Activated naive CD8-positive, alpha-beta T cell (primary cell): Measurements from ENCODE around the gene TRNT1.
A peak's percentile ranks its signal among the peaks of the same experiment; 100 is the strongest.

Source experiments
- H3K27ac Mint-ChIP-seq: one replicate; pipeline ENCODE4 v1.8.0; 2021; ENCODE audit warnings: mixed read lengths
- H3K27me3 Mint-ChIP-seq: one replicate; pipeline ENCODE4 v1.8.0; 2021; ENCODE audit warnings: mixed read lengths
- H3K36me3 Mint-ChIP-seq: one replicate; pipeline ENCODE4 v1.8.0; 2021; ENCODE audit warnings: mixed read lengths
- H3K4me1 Mint-ChIP-seq: one replicate; pipeline ENCODE4 v1.8.0; 2021; ENCODE audit warnings: low read depth, mixed read lengths
- H3K4me3 Mint-ChIP-seq: one replicate; pipeline ENCODE4 v1.8.0; 2021; ENCODE audit warnings: mild to moderate bottlenecking, mixed read lengths
- H3K9me3 Mint-ChIP-seq: one replicate; pipeline ENCODE4 v1.8.0; 2021; ENCODE audit warnings: low read depth, mixed read lengths

Gene TRNT1

DNA sequence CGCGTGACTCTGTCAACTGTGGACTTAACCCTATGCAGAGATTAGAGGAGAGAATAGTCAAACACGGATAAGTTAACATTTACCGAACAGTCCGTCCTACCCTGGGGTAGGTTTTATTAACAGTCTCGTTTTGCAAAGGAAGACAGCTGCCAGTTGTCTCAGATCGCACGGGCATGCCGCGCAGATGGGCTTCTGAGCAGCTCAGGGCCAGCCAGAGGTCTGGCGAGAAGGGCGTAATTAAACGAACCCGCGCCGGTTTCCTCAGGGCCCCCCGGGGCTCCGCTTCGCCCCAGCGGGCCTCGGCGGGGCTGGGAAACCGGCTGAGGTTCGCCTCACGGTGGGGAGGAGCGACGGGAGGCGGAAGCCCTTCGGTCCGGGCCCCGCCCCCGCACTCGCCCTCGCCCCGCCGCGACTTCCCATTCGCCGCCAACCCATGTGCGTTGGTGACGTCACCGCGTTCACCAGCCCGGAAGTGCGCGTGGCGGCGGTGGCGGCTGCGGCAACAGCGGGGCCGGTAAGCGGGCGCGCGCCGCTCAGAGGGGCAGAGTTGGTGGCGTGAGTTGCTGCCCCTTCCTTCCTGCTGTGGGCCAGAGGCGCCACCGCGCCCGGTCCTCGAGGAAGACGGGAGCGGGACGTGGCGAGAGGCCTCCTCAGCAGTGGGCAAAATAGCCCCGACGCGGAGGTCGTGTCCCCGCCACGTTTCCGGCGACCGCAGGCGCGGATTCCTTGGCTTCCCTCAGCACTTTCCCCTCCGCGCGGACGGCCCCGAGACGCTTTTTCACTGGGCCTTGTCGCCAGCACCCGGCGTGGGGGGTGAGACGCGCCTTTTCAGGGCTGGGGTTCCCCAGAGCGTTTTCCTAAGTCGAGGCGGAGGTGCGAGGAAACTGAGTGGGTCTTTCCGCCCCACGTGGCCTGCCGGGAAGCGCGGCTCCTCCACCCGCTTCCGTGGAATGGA, at the start of gene TRNT1:
Gene TRNT1, plus strand, starts transcription at position 464 of the 955 bp plus-strand sequence. CDS start 2,101 bp downstream, outside the sequence.
- Mint-ChIP-seq H3K4me3 (peak within 1 kb of the TSS; percentile 98), H3K27me3 (no peaks in the 10 kb centered on the region), H3K27ac (peak within 1 kb of the TSS; percentile 97), H3K4me1 (peaks cover 39% of the 10 kb centered on the region), H3K36me3 (peaks cover 7% of the 10 kb centered on the region), H3K9me3 (no peaks in the 10 kb centered on the region)

DNA sequence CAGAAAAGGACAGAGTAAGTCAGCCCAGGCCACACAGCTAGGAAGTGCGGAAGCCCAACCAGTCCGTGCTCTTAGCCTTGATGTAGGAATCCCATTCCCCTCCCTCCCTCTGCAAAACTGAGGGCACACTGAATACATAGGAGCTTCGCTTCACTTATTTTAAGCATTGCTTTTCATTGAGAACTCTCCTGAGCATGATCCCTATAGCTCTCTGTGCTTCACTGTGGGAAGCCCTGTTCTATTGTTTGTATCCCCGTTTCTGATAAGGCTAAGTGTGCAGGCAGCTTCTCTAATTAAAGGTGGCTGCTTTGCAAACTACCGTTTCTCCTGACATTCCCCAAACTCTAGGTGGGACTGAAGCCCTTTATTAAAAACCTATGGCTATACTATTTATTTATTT, 46.4 kb upstream of the TRNT1 start:
- Mint-ChIP-seq H3K9me3 (no peaks in the 10 kb centered on the region), H3K4me1 (no peaks in the 10 kb centered on the region), H3K36me3 (no peaks in the 10 kb centered on the region), H3K4me3 (no peak overlapping the region), H3K27me3 (no peaks in the 10 kb centered on the region), H3K27ac (no peak overlapping the region)

DNA sequence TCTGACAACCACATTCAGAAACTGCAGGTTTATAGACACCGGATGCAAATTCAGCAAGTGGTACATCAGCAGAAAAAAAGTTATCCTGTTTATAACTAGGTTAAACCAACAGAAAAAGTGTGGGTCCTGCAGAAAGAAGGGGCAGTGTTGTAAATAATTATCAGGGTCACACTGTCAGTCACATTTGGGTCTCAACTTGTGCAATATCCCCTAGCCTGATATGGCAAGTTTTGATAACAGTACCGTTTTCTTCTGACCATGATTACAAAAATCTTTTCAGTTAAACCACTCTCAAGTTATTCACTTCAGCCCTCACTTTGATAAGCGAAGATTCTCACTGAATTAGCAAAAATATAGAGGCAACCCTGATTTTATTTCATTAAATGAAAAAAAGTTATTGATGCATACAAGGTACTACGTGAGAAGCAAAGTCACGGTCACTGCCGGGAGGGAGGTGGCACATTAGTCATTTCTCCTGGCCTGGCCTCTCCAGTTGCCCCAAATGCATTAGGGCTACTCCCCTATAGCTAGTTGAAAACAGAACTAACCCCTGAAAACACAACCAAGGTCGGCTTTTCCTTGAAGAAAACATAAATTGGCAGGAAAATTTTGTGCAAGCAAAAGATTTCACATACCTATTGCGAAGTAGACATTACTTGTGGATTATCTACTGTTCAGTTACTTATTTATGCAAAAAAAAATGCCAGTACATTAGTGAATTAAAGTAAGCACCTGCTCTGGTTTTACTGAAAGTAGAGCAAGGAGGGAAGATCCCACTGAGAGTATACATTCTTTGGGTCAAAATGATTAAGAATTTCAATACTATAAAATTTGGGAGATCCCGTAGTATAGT, 45.1 kb upstream of the TRNT1 start:
- no peak overlapping the region for H3K27ac Mint-ChIP-seq

DNA sequence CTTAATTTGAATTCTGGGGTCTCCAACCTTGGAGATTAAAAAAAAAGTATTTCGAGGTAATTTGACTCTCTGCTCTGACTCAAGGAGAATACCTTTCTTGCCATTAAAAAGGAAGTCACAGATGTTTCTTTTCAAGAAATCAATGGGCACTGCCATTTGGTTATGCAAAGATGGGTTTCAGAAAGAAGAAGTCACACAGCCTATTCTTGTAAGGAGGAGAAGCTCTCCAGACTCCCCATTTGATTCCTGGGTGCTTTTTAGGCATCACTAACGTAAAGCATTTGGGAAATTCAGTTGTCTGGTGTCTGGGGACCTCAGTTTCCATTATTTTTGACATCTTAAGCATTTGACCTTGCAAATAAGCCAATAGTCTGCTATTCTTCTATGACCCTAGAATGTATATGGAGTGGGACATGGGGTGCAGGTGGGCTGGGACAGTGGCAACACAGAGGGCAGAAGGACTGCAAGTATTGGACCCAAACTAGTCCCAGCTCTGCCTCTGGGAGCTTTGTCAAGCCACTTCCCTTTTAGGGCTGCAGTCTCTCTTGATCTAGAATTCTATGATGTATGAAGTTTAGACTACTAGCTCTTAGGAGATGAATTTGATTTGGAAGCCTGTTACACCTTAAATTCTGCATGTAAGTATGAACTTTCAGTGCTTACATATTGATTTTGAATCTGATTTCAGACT, 44.4 kb upstream of the TRNT1 start:
- Mint-ChIP-seq H3K4me1 (no peaks in the 10 kb centered on the region), H3K36me3 (no peaks in the 10 kb centered on the region), H3K4me3 (no peak overlapping the region), H3K9me3 (no peaks in the 10 kb centered on the region), H3K27me3 (peaks cover 3% of the 10 kb centered on the region), H3K27ac (no peak overlapping the region)

More for the DNA sequence above, 45.1 kb upstream of the TRNT1 start:
- Mint-ChIP-seq H3K36me3 (no peaks in the 10 kb centered on the region), H3K9me3 (no peaks in the 10 kb centered on the region), H3K4me3 (no peak overlapping the region), H3K4me1 (no peaks in the 10 kb centered on the region), H3K27me3 (peaks cover 3% of the 10 kb centered on the region)

DNA sequence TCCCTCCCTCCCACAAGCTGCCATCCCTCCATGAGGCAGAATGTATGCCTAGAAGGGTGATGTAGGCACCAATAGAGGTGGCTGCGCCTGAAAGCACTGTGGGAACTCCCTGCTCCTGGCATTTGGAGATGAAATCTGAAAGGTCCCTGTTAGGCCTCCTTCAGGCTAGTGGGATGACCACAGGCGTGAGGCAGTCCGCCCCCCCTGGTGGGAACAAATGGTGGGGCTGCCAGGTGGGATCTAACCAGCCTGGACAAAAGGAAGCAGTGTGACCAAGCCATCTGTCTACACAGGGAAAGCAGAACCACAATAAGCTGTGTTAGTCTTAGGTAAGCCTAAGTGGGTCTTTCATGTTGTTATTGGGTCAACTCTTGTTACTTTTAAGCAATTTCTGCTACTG, 41.9 kb upstream of the TRNT1 start:
- Mint-ChIP-seq H3K4me1 (no peaks in the 10 kb centered on the region), H3K27me3 (peaks cover 3% of the 10 kb centered on the region), H3K36me3 (no peaks in the 10 kb centered on the region), H3K4me3 (no peak overlapping the region), H3K9me3 (no peaks in the 10 kb centered on the region), H3K27ac (no peak overlapping the region)

DNA sequence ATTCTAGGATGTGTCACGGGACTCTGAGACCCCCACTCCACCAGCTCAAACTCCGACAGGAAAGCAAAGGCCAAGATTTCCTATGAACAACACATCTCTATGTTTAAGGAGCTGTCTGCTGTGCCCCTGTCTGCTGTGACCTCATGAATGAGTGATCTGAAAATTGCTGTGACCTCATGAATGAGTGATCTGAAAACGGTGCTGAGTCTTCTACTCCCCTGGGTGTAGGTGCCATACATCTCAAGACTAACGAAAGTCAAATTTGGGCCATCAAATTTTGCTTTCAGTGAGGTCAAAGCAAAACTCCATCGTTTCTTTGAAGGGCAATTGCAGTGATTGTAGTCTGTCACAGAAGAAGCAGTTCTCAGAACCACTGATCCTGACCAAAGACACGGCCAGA, 41.0 kb upstream of the TRNT1 start:
- peaks cover 3% of the 10 kb centered on the region for H3K27me3 Mint-ChIP-seq
- H3K9me3 Mint-ChIP-seq = no peaks in the 10 kb centered on the region
- no peak overlapping the region for H3K27ac Mint-ChIP-seq
- H3K4me3 Mint-ChIP-seq = no peak overlapping the region
- no peaks in the 10 kb centered on the region for H3K36me3 Mint-ChIP-seq
- H3K4me1 Mint-ChIP-seq = no peaks in the 10 kb centered on the region

DNA sequence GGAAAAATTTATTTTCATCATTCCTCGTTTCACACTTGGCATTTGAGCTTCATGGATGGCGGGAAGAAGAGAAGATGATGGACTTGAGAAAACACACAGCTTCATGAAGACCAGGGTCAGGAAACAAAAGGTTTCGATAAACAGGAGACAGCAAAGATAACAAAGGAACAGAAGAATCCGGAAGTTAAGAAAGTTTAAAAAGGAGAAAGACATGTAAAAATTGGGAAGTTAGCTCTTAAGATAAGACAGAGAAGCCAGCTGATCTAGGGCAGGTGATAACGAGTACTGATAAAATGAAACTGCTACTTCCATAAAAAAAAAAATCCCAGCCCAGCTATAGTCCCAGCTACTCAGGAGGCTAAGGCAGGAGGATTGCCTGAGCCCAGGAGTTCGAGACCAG, 40.5 kb upstream of the TRNT1 start:
- H3K27ac Mint-ChIP-seq = no peak overlapping the region
- peaks cover 3% of the 10 kb centered on the region for H3K27me3 Mint-ChIP-seq

DNA sequence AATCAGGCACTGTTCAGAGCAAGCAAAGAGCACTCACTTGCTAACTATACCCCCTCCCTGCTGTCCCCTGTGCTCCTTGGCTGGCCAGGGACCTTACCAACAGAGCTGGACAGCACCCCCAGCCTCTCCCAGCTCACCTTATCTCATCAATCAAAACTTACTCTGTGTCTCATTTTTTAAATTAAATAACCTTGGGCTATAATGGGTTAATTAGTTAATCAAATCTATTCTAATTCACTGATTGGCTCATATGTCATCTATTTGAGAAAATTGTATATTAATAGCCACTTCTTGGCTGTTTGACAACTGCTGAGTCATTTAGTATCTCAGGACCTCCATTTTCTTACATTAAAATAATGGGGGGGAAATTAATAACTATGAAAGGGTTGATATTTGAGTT, 39.5 kb upstream of the TRNT1 start:
- no peaks in the 10 kb centered on the region for H3K9me3 Mint-ChIP-seq
- no peak overlapping the region for H3K27ac Mint-ChIP-seq
- H3K36me3 Mint-ChIP-seq = no peaks in the 10 kb centered on the region
- H3K27me3 Mint-ChIP-seq = peaks cover 3% of the 10 kb centered on the region
- no peak overlapping the region for H3K4me3 Mint-ChIP-seq
- no peaks in the 10 kb centered on the region for H3K4me1 Mint-ChIP-seq

More for the DNA sequence above, 40.5 kb upstream of the TRNT1 start:
- Mint-ChIP-seq H3K36me3 (no peaks in the 10 kb centered on the region), H3K4me3 (no peak overlapping the region), H3K9me3 (no peaks in the 10 kb centered on the region), H3K4me1 (no peaks in the 10 kb centered on the region)

DNA sequence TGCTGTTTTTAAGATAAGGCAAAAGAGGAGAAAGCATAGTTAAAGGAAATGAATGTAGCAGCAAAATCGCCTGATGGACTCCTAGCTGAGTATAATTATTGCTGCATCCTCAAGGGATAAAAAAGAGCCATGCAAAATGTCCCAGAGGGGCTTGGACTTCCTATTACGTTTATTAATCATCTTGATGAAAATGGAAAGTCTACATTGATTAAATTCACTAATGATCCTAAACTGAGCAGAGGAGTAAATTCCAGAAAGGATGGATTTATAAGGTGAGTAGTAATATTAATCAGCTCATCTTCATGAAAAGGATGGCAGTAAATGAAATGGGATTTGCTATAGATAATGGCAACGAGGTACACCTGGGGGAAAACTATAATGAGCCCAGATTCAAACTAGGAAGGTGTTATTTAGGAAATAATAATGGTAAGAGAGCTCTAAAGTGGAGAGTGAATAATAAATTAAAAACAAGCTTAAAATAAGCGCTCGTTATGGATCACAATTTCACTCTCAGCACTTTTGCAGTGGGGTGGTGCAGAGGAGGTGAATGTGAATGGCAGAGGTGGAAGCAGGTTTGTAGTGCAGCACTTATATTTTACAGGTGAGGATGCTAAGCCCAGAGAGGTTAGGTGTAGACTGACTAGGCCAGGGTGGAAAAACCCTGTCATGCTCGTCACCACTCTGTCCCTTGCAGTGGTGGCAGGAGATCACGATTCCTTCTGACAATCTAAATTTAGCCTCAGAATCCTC, 38.8 kb upstream of the TRNT1 start:
- Mint-ChIP-seq H3K27me3 (peaks cover 3% of the 10 kb centered on the region), H3K4me3 (no peak overlapping the region), H3K27ac (no peak overlapping the region), H3K36me3 (no peaks in the 10 kb centered on the region), H3K4me1 (no peaks in the 10 kb centered on the region), H3K9me3 (no peaks in the 10 kb centered on the region)

DNA sequence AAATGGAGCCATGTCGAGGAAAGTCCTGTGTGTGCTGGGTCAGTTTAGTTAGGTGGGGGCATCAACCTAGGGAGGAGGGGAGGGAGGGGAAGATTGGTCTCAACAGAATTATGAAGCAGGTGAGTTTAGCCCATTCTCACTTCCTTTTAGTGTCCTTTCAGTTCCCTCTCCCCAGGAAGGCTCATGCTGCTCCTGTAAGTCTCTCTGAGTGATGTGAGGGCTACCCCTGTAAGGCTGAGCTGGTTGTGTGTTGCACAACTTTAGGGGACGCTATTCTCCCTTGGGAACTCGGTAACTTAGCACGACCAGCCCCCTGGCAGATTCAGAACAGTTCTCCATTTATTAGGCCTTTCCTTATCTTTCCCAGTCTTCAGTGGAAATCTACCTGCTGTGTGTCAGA, 37.7 kb upstream of the TRNT1 start:
- peaks cover 3% of the 10 kb centered on the region for H3K27me3 Mint-ChIP-seq
- no peak overlapping the region for H3K4me3 Mint-ChIP-seq
- H3K4me1 Mint-ChIP-seq = no peaks in the 10 kb centered on the region
- no peaks in the 10 kb centered on the region for H3K36me3 Mint-ChIP-seq
- H3K9me3 Mint-ChIP-seq = no peaks in the 10 kb centered on the region
- no peak overlapping the region for H3K27ac Mint-ChIP-seq

DNA sequence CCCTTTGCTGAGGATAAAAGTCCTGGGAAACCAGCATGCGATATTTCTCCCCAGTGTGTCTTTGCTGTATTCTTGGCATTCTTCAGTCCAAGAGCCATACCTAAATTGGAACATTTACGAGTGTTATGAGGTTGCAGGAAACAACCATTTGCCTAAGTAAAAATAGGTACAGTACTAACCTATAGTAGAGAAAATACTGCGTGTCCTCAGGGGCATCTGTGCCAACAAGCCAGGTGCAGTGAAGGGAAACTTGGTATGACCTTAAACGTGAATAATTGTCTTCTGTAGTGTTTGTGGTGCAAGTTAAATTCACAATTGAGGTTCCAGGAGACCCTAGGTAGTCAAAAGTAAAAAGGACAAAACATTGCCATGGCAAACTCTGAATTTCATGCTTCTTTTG, 28.8 kb upstream of the TRNT1 start:
- Mint-ChIP-seq H3K36me3 (no peaks in the 10 kb centered on the region), H3K27me3 (peaks cover 5% of the 10 kb centered on the region), H3K27ac (no peak overlapping the region), H3K4me1 (no peaks in the 10 kb centered on the region), H3K9me3 (no peaks in the 10 kb centered on the region), H3K4me3 (no peak overlapping the region)

DNA sequence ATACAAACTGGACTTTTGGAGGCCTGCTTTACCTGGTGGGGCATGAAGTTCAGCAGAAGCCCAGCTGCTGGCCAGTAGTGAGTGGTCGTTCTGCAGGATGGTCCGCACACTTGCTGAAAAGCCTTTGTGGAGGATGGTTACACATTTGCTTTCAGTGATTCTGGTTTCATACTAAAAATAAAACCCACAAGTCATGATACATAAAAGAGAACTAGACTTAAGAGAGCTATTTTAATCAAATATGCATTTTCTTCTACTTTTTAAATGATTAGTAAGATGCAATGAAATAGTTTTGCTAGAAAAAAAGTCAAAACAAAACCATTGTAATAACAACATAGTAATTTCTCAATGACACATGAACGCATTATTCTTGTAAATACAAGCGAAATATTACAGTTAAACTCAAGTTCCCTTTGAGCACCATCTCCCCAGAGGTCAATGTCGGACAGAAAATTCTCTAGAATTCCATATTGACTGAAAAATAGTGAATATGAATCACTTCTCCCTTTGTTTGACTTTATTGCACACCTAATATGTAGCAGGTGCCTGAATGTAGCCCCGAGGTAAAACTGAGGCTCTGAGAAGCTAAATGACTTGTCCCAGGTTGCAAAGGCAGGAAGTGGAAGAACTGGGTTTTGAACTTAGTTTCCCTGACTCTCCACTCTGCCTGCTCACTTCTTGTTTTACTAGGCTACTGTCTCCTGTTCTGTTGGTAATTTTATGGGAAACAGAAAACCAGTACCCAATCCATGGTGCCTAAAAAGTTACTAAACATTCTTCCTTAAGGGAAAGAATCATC, 24.9 kb upstream of the TRNT1 start:
- Mint-ChIP-seq H3K4me1 (no peaks in the 10 kb centered on the region), H3K27ac (no peak overlapping the region), H3K4me3 (no peak overlapping the region), H3K27me3 (peaks cover 7% of the 10 kb centered on the region), H3K9me3 (no peaks in the 10 kb centered on the region), H3K36me3 (no peaks in the 10 kb centered on the region)

DNA sequence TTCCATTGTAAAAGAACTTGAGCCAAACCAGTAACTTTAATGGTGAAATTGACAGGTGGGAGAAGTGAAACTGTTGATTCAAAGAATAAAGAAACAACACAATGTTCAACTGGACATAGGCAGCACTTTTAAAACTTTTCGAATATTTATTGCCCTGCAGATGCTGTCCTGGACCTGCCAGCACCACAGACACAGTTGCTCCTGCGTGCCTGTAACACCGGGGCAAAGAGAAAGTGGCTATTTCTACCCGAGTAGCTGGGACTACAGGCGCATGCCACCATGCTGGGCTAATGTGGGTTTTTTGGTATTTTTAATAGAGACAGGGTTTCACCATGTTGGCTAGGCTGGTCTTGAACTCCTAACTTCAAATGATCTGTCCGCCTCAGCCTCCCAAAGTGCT, 24.0 kb upstream of the TRNT1 start:
- no peak overlapping the region for H3K27ac Mint-ChIP-seq
- no peaks in the 10 kb centered on the region for H3K9me3 Mint-ChIP-seq
- H3K27me3 Mint-ChIP-seq = peaks cover 7% of the 10 kb centered on the region
- H3K4me3 Mint-ChIP-seq = no peak overlapping the region
- H3K36me3 Mint-ChIP-seq = no peaks in the 10 kb centered on the region
- no peaks in the 10 kb centered on the region for H3K4me1 Mint-ChIP-seq

DNA sequence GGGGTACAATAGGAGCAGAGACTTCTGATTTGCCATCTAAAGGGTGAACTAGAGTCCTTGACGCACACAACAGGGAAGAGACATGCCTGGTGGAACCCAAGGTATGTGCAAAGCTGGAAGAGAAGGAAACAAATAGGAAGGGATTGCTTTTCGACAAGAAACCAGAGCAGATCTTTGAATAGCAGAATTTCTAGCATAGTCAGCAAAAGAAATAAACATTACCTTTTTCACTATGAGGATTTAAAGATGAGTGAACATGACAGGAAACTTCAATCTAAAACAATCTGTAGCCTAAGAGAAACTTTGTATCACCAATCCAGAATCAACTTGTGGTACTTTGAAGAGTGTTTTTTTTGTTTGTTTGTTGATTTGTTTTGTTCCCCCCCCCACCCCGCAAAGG, 21.5 kb upstream of the TRNT1 start:
- Mint-ChIP-seq H3K9me3 (no peaks in the 10 kb centered on the region), H3K27me3 (peaks cover 6% of the 10 kb centered on the region), H3K27ac (no peak overlapping the region), H3K4me3 (no peak overlapping the region), H3K4me1 (peaks cover 2% of the 10 kb centered on the region), H3K36me3 (no peaks in the 10 kb centered on the region)
